Sigmoid colon (tissue), 7 donors: ENCODE results near the gene PXK. TPM values are rescaled to one million over a fixed set of nuclear protein-coding genes. Genes with fewer than 3 reads are reported as not detected.

Experiments used
- DNase-seq: peaks from one replicate; pipeline ENCODE4 v3.0.0-alpha.2; 2019
- H3K27ac ChIP-seq, 4 donors: fragments of 200-600 bp; sonication (generic); one replicate each; pipeline ENCODE4 v1.5.1; 2016 to 2019; ENCODE audit warnings: mild to moderate bottlenecking in 1 of 4
- H3K27me3 ChIP-seq, 3 donors: fragments of 200-600 bp; sonication (generic); one replicate each; pipeline ENCODE4 v1.5.1; 2019; ENCODE audit warnings: mild to moderate bottlenecking in 1 of 3
- H3K36me3 ChIP-seq, 4 donors: fragments of 200-600 bp; sonication (generic); one replicate each; pipeline ENCODE4 v1.5.1; 2016 to 2019
- H3K4me1 ChIP-seq, 4 donors: fragments of 200-600 bp; sonication (generic); one replicate each; pipeline ENCODE4 v1.5.1; 2017 to 2019
- H3K4me3 ChIP-seq, 4 donors: fragments of 200-600 bp; sonication (generic); one replicate each; pipeline ENCODE4 v1.5.1; 2017 to 2019; ENCODE audit warnings: mild to moderate bottlenecking in 2 of 4, moderate library complexity in 1 of 4
- H3K9me3 ChIP-seq, 4 donors: fragments of 200-600 bp in 3 of 4; sonication (generic) in 3 of 4; one replicate each; pipeline versions ENCODE4 v1.5.1 to v1.6.1; 2013 to 2019
- CTCF ChIP-seq, 4 experiments: fragments of 450-650 bp in 3 of 4; fragments of 200-600 bp in 1 of 4; IDR thresholded peaks; one replicate each; pipeline ENCODE4 v1.5.1; 2016 to 2019; ENCODE audit warnings: antibody characterized with exemption in 4 of 4, mild to moderate bottlenecking in 3 of 4, moderate library complexity in 2 of 4
- EP300 ChIP-seq, 4 donors: sonication (generic); formaldehyde crosslinking; IDR thresholded peaks; one replicate each; pipeline ENCODE4 v1.6.1; 2017; ENCODE audit warnings: antibody characterized with exemption in 4 of 4
- POLR2A ChIP-seq, 2 donors: fragments of 450-650 bp; IDR thresholded peaks; one replicate each; pipeline ENCODE4 v1.6.1; 2016; ENCODE audit warnings: antibody characterized with exemption in 2 of 2, mild to moderate bottlenecking in 2 of 2, moderate library complexity in 2 of 2
- POLR2AphosphoS5 ChIP-seq, 4 donors: sonication (generic); formaldehyde crosslinking; IDR thresholded peaks; one replicate each; pipeline ENCODE4 v1.6.1; 2017; ENCODE audit warnings: antibody characterized with exemption in 4 of 4
- WGBS, 2 donors: extraction: QIAGEN DNeasy Blood & Tissue Kit; methylation state at CpG; one replicate each; pipeline ENCODE4 v1.1.7; 2013; 5-methylcytosine and 5-hydroxymethylcytosine counted together
- intact Hi-C: fragments of 100-400 bp; cut with DNase I; formaldehyde crosslinking; loops from one replicate; pipeline ENCODE4 v1.15.1; 2023
- polyA plus RNA-seq, 3 donors: library from polyadenylated mRNA; stranded (reverse); fragments of 200-250 nt; gene quantifications; one replicate each; pipeline ENCODE4 v1.2.3, GENCODE V29; 2013
- total RNA-seq, 4 donors: library from RNA; depleted of rRNA; stranded (reverse); fragments of >200 nt; gene quantifications; one replicate each; pipeline ENCODE4 v1.1.0, GENCODE V29; 2016
- donor health status: healthy with polysubstance abuse.
- donor health status: Bipolar disorder and iron deficiency.
- donor health status: healthy.

Gene PXK
- total and polyA plus RNA-seq, 7 donors = 6.9 to 58.7 (median 30.3) TPM

GRCh38 chr3:58333206-58334012 is 717 bp downstream of the PXK start:
- H3K4me1 ChIP-seq = peaks cover 0 to 41% (median 35%) of the 10 kb centered on the region in 4 donors

GRCh38 chr3:58334013-58334321 is 1.3 kb downstream of the PXK start:
- peaks cover 0 to 41% (median 35%) of the 10 kb centered on the region in 4 donors for H3K4me1 ChIP-seq
- no peaks in the 10 kb centered on the region for H3K27me3 ChIP-seq
- H3K27ac ChIP-seq = peak overlapping the region; percentile 72 to 84 (median 82)
- 27 to 28% methylated on average over 4 of the region's 4 CpGs for WGBS, 2 donors
- intact Hi-C loops = no loop called here
- peak overlapping the region; percentile 73 to 93 (median 88) for H3K4me3 ChIP-seq
- DNase-seq = no peak
- H3K9me3 ChIP-seq = no peaks in the 10 kb centered on the region
- TF ChIP-seq POLR2A (IDR thresholded peaks at IDR 0.05) = no peak
- H3K36me3 ChIP-seq = no peaks in the 10 kb centered on the region

More at GRCh38 chr3:58333206-58334012, 717 bp downstream of the PXK start:
- Histone ChIP-seq H3K27me3 (no peaks in the 10 kb centered on the region), H3K4me3 (peak overlapping the region; percentile 73 to 93 (median 88)), H3K36me3 (no peaks in the 10 kb centered on the region), H3K9me3 (no peaks in the 10 kb centered on the region), H3K27ac (peak overlapping the region; percentile 76 to 84 (median 82))
- DNase-seq = peak; percentile 72
- TF ChIP-seq CTCF (IDR thresholded peaks at IDR 0.05) = peak in 1 of 4 experiments; percentile 7
- TF ChIP-seq EP300 (IDR thresholded peaks at IDR 0.05) = no peak
- TF ChIP-seq POLR2AphosphoS5 (IDR thresholded peaks at IDR 0.05) = no peak
- 1% methylated on average over 37 of the region's 37 CpGs for WGBS, 2 donors
- intact Hi-C loops = loop anchor here (1.0 kb wide), 2 partner anchors 81 to 159 kb away; partner anchors contain the start of gene KCTD6

- Histone ChIP-seq H3K4me3 (peak overlapping the region; percentile 73 to 93 (median 88)), H3K4me1 (peaks cover 0 to 41% (median 35%) of the 10 kb centered on the region in 4 donors), H3K36me3 (no peaks in the 10 kb centered on the region), H3K27ac (peak overlapping the region; percentile 72 to 84 (median 82)), H3K9me3 (no peaks in the 10 kb centered on the region), H3K27me3 (no peaks in the 10 kb centered on the region)
- DNase-seq = no peak
- TF ChIP-seq CTCF (IDR thresholded peaks at IDR 0.05) = no peak
- TF ChIP-seq POLR2A (IDR thresholded peaks at IDR 0.05) = no peak
- no peak for TF ChIP-seq EP300 (IDR thresholded peaks at IDR 0.05)
- no peak for TF ChIP-seq POLR2AphosphoS5 (IDR thresholded peaks at IDR 0.05)
- WGBS, 2 donors = 58 to 65% methylated on average over 1 of the region's 1 CpG
- intact Hi-C loops = no loop called here
Observed at GRCh38 chr3:58334506-58334884, 1.8 kb downstream of the PXK start.

GRCh38 chr3:58335652-58335947 is 2.9 kb downstream of the PXK start:
- Histone ChIP-seq H3K9me3 (no peaks in the 10 kb centered on the region), H3K36me3 (peaks cover 0 to 6% (median 0%) of the 10 kb centered on the region in 4 donors), H3K27ac (peak overlapping the region; percentile 72 to 84 (median 82)), H3K4me3 (peak overlapping the region in 2 of 4 donors; percentile 2 to 5), H3K27me3 (no peaks in the 10 kb centered on the region), H3K4me1 (peaks cover 0 to 41% (median 35%) of the 10 kb centered on the region in 4 donors)
- DNase-seq = no peak
- intact Hi-C loops = no loop called here
- TF ChIP-seq EP300 (IDR thresholded peaks at IDR 0.05) (no peak), POLR2A (IDR thresholded peaks at IDR 0.05) (no peak), CTCF (IDR thresholded peaks at IDR 0.05) (no peak), POLR2AphosphoS5 (IDR thresholded peaks at IDR 0.05) (no peak)
- WGBS, 2 donors = 59 to 64% methylated on average over 1 of the region's 1 CpG

GRCh38 chr3:58336135-58336882 is 3.6 kb downstream of the PXK start:
- DNase-seq = no peak
- H3K9me3 ChIP-seq = no peaks in the 10 kb centered on the region
- intact Hi-C loops = no loop called here
- 98% methylated on average over 3 of the region's 3 CpGs for WGBS, 2 donors
- H3K27me3 ChIP-seq = no peaks in the 10 kb centered on the region
- peaks cover 0 to 10% (median 0%) of the 10 kb centered on the region in 4 donors for H3K36me3 ChIP-seq
- H3K4me1 ChIP-seq = peaks cover 0 to 45% (median 37%) of the 10 kb centered on the region in 4 donors
- TF ChIP-seq POLR2AphosphoS5 (IDR thresholded peaks at IDR 0.05) (no peak), CTCF (IDR thresholded peaks at IDR 0.05) (no peak), EP300 (IDR thresholded peaks at IDR 0.05) (no peak), POLR2A (IDR thresholded peaks at IDR 0.05) (no peak)
- H3K27ac ChIP-seq = peak overlapping the region in 3 of 4 donors; percentile 72 to 84 (median 83)
- H3K4me3 ChIP-seq = no peak overlapping the region
